HG02610 (cell line): ENCODE results near the gene PPP1R12B.
"Not testable (repeated sequence)": the region's sequence is repeated elsewhere in the genome, so short reads cannot be mapped to it uniquely, and the experiment has no call there.

Experiments
- ATAC-seq: cut with Tn5 transposase; IDR thresholded peaks from one replicate; pipeline ENCODE4 v1.9.1; 2021; ENCODE audit warnings: mild to moderate bottlenecking, moderate library complexity; ENCODE audit not compliant: unreplicated experiment

The PPP1R12B gene

GRCh38 chr1:202624088-202624780 is 275.7 kb downstream of the PPP1R12B start:
- ATAC-seq: no peak

- no peak for ATAC-seq
Observed at GRCh38 chr1:202624781-202625108, 276.2 kb downstream of the PPP1R12B start.

GRCh38 chr1:202625416-202626360 is 277.2 kb downstream of the PPP1R12B start:
- no peak for ATAC-seq

GRCh38 chr1:202627036-202627435 is 278.5 kb downstream of the PPP1R12B start:
- ATAC-seq: not testable (repeated sequence)

GRCh38 chr1:202627841-202628565 is 279.5 kb downstream of the PPP1R12B start:
- ATAC-seq: no peak

GRCh38 chr1:202628646-202629215 is 280.2 kb downstream of the PPP1R12B start:
- ATAC-seq: no peak

- peak; percentile 73 for ATAC-seq
Observed at GRCh38 chr1:202629257-202629811, 280.8 kb downstream of the PPP1R12B start.

- ATAC-seq: not testable (repeated sequence)
Observed at GRCh38 chr1:202630096-202630495, 281.6 kb downstream of the PPP1R12B start.

- ATAC-seq: no peak
Observed at GRCh38 chr1:202630541-202630940, 282.0 kb downstream of the PPP1R12B start.

- ATAC-seq: no peak
Observed at GRCh38 chr1:202631076-202631923, 282.8 kb downstream of the PPP1R12B start.

- no peak for ATAC-seq
Observed at GRCh38 chr1:202632241-202632640, 283.7 kb downstream of the PPP1R12B start.

GRCh38 chr1:202636171-202636570 is 287.7 kb downstream of the PPP1R12B start:
- not testable (repeated sequence) for ATAC-seq

GRCh38 chr1:202637321-202638018 is 289.0 kb downstream of the PPP1R12B start:
- ATAC-seq: not testable (repeated sequence)

GRCh38 chr1:202638019-202638700 is 289.7 kb downstream of the PPP1R12B start:
- ATAC-seq: no peak

GRCh38 chr1:202638701-202639305 is 290.3 kb downstream of the PPP1R12B start:
- not testable (repeated sequence) for ATAC-seq

- ATAC-seq: no peak
Observed at GRCh38 chr1:202639500-202639899, 291.0 kb downstream of the PPP1R12B start.

GRCh38 chr1:202642212-202642611 is 293.7 kb downstream of the PPP1R12B start:
- ATAC-seq: no peak
